DMS53 treated with DMSO at 0.1 percent for 48 hours (cell line): ENCODE measurements around the gene TUBG2.
A peak's percentile ranks its signal among the peaks of the same experiment; 100 is the strongest.

Source experiments
- DNase-seq: peaks from one replicate; lab custom pipeline; 2025; ENCODE audit not compliant: unreplicated experiment; lab: John Stamatoyannopoulos, UW

TUBG2 gene

GRCh38 chr17:42676424-42677011 lies 17.4 kb downstream of the TUBG2 start, which contains the start of gene PLEKHH3:
PLEKHH3 (minus strand) TSS chr17:42676994; CDS start chr17:42676563, 431 bp downstream.
- DNase-seq = no peak

DNA sequence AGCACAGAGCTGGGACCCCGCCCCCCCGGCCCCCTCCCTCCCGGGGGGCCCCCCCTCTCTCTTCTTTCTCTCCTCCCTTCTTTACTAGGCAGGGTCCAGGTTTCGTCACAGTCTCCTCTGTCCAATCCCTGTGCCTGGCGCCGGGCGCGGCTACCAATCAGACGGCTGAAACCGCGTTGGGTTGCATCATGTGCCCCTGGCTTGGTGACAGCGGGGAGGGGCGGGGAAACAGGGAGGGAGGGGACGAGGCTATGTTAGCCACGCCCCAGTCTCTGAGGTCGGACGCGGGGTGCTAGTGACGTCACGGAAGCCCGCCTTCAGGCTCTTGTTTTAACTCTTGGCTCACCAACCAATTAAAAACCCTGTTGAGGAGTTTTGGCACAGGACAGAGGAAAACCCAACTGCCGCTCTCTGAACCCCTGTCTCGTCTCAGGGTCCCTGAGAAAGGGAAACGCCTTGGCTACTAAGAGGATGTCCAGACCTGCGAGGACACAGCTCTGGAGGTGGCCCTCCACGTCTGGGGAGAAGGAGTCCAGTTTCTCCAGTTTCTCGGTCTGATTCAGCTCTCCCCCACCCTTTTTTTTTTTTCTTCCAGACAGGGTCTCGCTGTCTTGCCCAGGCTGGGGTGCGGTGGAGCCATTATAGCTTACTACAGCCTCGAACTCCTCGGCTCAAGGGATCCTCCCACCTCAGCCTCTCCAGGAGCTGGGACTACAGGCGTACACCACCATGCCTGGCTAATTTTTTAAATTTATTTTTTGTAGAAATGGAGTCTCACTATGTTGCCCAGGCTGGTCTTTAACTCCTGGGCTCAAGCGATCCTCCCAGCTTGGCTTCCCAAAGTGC lies 18.2 kb downstream of the TUBG2 start:
- DNase-seq = peak; percentile 99

DNA sequence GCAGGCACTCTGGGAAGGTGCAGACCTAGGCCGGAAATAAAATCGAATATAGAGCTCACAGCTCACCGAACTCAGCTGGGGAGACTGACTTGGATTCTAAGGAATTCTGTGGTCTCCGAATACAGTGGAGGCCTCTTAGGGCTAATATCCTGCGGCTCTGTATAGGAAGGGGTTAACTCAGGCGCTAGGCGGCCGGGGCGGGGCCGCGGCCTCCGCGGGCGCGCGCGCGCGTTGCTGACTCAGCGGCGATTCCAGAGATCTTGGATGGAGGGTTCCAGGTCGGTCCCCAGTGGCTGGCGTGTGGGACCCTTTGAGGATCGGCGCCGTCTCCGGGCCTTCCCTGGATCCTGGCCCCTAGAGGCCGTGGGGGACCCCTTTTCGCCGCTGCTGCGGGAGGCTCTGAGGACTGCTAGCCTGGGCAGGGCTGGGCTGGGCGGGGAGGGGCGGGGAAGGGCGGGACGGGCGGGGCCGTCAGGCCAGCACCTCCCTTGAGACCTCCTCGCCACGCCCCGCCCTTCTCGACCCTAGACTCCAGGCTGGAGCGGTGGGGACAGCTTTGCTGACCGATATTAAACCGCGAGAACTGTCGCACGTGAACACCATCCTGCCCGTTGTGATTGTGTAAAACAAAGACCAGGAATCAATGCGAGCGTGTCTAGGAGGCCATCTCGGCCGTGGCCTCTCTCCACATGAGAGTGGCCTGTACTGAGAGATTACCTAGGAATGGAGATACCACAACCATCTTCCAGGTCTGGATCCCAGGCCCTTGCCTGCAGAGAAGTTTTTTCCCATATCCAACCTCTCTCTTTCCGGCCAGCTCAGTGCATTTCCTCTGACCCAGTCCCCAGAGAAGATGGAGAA lies 19.1 kb downstream of the TUBG2 start:
- DNase-seq = peak; percentile 90

- peak; percentile 62 for DNase-seq
Observed at GRCh38 chr17:42678951-42679491, 19.9 kb downstream of the TUBG2 start.

DNA sequence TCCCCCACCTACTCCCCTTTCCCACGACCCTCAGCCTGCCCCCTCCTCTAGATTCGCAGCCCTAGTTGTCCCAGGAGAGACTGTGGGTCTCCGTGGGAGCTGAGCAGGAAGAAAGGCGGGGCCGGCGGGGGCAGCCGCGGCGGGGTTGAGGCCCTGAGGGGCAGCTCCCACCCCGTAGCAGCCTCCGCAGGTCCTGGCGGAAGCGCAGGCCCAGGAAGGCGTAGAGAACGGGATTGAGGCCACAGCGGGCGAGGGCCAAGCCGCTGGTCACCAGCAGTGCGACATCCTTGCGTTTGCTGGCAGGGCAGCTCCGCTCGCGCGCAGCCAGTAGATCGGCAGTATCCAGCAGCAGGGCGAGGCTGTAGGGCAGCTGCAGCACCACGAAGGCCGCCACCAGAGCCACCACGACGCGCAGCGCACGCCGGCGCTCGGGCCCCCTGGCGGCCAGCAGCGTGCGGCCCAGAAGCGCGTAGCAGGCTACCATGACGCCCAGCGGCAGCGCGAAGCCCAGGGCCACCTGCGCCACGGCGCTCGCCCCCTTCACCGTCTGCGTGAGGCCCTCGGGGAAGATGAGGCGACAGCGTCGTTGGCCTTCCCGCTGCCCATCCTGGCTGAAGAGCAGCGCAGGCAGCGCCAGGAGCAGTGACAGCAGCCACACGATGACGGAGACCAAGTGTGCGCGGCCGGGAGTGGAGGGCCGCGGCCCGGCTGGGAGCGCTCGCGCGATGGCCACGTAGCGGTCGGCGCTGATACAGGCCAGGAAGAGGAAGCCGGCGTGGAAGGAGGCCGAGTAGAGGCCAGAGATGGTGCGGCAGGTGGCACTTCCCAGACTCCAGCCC lies 20.6 kb downstream of the TUBG2 start:
- DNase-seq = peak; percentile 89

GRCh38 chr17:42680331-42680808 lies 21.3 kb downstream of the TUBG2 start:
- peak; percentile 20 for DNase-seq

GRCh38 chr17:42681976-42682721 lies 23.1 kb downstream of the TUBG2 start, which contains the start of gene CNTNAP1:
CNTNAP1 (plus strand) TSS chr17:42682531; CDS start chr17:42682830, 299 bp downstream.
- peak; percentile 79 for DNase-seq

DNA sequence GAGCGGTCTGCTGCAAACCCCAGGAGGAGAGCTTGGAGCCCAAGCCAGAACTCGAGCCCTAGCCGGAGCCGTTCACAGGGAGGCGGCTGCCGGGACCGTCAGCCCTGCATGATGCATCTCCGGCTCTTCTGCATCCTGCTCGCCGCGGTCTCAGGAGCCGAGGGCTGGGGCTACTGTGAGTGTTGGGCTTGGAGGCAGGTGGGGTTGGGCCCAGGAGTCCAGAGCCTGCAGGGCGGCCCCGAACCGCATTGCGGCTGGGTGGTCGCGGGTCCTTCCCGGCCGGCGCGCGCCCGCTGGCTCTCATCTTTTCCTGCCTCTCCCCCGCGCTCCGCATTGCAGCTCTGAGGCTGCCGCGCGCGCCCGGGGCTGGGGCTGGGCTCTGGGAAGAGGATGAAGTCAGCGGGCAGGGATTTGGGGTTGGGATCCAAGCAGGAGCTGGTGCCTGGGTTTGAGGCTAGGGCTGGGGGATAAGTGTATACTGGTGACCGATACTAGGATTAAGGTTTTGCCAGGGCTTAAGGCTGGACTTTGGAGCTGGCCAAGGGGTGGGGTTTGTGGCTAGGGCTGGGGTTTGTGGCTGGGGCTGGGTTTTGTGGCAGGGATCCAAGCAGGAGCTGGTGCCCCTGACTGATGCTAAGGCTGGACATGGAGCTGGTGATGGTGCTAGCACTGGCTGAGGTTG lies 23.8 kb downstream of the TUBG2 start:
- DNase-seq = peak; percentile 79

- DNase-seq = no peak
Observed at GRCh38 chr17:42683407-42684034, 24.4 kb downstream of the TUBG2 start.

- DNase-seq = no peak
Observed at GRCh38 chr17:42684929-42685556, 26.0 kb downstream of the TUBG2 start.

DNA sequence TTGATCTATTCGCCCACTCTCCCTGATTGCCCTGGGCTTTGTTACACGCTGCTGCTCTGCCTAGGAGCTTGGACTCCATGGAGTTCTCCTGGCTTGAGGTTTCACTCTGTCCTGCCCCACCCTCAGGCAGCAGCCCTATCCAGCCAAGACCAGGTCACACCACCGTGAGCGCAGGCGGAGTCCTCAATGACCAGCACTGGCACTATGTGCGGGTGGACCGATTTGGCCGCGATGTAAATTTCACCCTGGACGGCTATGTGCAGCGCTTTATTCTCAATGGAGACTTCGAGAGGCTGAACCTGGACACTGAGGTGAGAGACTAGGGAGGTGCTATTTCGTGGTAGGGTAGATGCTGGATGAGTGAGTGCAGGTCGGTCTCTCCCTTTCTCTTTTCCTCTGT lies 26.7 kb downstream of the TUBG2 start:
- no peak for DNase-seq

GRCh38 chr17:42686520-42687128 lies 27.5 kb downstream of the TUBG2 start:
- no peak for DNase-seq

- no peak for DNase-seq
Observed at GRCh38 chr17:42687707-42688320, 28.7 kb downstream of the TUBG2 start.

DNA sequence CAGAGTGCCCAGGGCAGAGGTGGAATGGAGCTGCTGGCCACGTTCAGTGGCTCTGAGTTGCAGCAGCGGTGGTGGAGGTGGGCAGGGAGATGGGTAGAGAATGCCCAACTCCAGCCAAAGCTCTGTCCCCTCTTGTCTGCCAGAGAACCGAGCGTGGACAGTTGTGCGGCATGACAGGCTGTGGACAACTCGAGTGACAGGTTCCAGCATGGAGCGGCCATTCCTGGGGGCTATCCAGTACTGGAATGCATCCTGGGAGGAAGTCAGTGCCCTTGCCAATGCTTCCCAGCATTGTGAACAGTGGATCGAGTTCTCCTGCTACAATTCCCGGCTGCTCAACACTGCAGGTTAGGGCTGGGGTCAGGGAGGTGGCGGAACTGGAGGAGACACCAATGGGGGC lies 31.5 kb downstream of the TUBG2 start:
- no peak for DNase-seq

DNA sequence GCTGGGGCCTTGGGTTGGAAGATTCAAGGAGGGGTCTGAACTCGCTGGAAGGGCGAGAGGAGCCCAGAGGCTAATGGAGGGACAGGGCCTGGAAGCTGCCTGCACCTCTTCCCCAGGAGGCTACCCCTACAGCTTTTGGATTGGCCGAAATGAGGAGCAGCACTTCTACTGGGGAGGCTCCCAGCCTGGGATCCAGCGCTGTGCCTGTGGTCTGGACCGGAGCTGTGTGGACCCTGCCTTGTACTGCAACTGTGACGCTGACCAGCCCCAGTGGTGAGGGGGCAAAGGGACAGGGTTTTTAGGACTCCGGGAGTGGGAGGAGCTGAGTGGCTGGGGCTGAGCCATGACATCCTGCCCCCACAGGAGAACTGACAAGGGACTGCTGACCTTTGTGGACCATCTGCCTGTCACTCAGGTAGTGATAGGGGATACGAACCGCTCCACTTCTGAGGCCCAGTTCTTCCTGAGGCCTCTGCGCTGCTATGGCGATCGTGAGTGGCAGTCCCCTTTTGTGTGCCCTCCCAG lies 32.0 kb downstream of the TUBG2 start:
- no peak for DNase-seq

- DNase-seq = no peak
Observed at GRCh38 chr17:42692489-42692888, 33.4 kb downstream of the TUBG2 start.

- DNase-seq = no peak
Observed at GRCh38 chr17:42694524-42694923, 35.4 kb downstream of the TUBG2 start.
